Bronchial epithelial cell (primary cell): Measurements from ENCODE around the gene STXBP1. TPM values are rescaled to one million over a fixed set of nuclear protein-coding genes. Genes with fewer than 3 reads are reported as not detected.

Experiments used
- DNase-seq: peaks from one replicate; pipeline ENCODE4 v3.0.0-alpha.2; 2010; ENCODE audit warnings: low read depth
- FAIRE-seq: peaks from 2 replicates; lab custom pipeline; 2011; peaks lifted over from hg19 to GRCh38; lab: Jason Lieb, UNC
- H3K27me3 ChIP-seq: 2 replicates; pipeline ENCODE4 v1.5.1; 2011; ENCODE audit warnings: low read length; ENCODE audit not compliant: control insufficient read depth, insufficient read depth
- H3K36me3 ChIP-seq: 2 replicates; pipeline ENCODE4 v1.5.1; 2011; ENCODE audit warnings: low read length; ENCODE audit not compliant: control insufficient read depth, insufficient read depth
- H3K4me3 ChIP-seq: 2 replicates; pipeline ENCODE4 v1.5.1; 2011; ENCODE audit warnings: mild to moderate bottlenecking, low read depth, low read length, control low read depth
- total RNA-seq: library from RNA; depleted of rRNA; stranded (reverse); fragments of >200 nt; gene quantifications from 2 replicates; pipeline ENCODE4 v1.2.1, GENCODE V29; 2014
- TF ChIP-seq, protein P1 (sequence below): IDR thresholded peaks from 2 replicates; pipeline ENCODE4 v1.5.1; 2011; ENCODE audit warnings: mild to moderate bottlenecking, moderate library complexity, low read length, control low read depth, inconsistent platforms; ENCODE audit not compliant: insufficient read depth, severe bottlenecking

Gene STXBP1
- total RNA-seq, 1 donor from 2014 or later: 17.1 TPM

DNA sequence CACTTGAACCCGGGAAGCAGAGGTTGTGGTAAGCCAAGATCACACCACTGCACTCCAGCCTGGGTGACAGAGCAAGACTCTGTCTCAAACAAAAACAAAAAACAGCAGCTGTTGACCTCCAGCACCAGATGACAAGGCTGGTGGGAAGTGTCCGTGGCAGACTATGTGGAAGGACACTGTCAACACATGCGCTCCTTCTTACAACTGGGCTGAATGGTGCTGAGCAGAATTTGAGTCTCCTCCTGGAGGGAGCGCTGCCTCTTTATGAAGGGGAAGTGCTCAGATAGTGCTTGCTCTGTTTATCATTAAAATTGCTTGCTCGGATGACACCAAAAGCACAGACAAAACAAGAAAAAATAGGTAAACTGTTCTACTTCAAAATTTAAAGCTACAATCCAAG, 85.5 kb downstream of the STXBP1 start:
- H3K36me3 ChIP-seq: no peaks in the 10 kb centered on the region
- DNase-seq (no peak), FAIRE-seq (no peak)
- TF ChIP-seq, protein P1, sequence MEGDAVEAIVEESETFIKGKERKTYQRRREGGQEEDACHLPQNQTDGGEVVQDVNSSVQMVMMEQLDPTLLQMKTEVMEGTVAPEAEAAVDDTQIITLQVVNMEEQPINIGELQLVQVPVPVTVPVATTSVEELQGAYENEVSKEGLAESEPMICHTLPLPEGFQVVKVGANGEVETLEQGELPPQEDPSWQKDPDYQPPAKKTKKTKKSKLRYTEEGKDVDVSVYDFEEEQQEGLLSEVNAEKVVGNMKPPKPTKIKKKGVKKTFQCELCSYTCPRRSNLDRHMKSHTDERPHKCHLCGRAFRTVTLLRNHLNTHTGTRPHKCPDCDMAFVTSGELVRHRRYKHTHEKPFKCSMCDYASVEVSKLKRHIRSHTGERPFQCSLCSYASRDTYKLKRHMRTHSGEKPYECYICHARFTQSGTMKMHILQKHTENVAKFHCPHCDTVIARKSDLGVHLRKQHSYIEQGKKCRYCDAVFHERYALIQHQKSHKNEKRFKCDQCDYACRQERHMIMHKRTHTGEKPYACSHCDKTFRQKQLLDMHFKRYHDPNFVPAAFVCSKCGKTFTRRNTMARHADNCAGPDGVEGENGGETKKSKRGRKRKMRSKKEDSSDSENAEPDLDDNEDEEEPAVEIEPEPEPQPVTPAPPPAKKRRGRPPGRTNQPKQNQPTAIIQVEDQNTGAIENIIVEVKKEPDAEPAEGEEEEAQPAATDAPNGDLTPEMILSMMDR: no peak
- H3K27me3 ChIP-seq: no peaks in the 10 kb centered on the region
- H3K4me3 ChIP-seq: no peak overlapping the region

DNA sequence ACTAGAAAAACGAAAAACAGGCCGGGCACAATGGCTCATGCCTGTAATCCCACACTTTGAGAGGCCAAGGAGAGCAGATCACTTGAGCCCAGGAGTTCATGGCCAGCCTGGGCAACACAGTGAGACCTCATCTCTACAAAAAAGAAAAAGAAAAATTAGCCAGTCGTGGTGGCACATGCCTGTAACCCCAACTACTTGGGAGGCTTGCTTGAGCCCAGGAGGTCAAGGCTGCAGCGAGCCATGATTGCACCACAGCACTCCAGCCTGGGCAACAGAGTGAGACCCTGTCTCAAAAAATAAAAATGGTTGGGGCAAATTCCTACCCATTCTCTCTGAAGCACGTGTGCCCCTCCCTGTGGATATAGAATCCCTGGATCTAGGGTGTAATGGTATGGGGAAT, 86.3 kb downstream of the STXBP1 start:
- TF ChIP-seq, protein P1: no peak
- Histone ChIP-seq H3K27me3 (no peaks in the 10 kb centered on the region), H3K4me3 (no peak overlapping the region), H3K36me3 (no peaks in the 10 kb centered on the region)
- DNase-seq (no peak), FAIRE-seq (no peak)

DNA sequence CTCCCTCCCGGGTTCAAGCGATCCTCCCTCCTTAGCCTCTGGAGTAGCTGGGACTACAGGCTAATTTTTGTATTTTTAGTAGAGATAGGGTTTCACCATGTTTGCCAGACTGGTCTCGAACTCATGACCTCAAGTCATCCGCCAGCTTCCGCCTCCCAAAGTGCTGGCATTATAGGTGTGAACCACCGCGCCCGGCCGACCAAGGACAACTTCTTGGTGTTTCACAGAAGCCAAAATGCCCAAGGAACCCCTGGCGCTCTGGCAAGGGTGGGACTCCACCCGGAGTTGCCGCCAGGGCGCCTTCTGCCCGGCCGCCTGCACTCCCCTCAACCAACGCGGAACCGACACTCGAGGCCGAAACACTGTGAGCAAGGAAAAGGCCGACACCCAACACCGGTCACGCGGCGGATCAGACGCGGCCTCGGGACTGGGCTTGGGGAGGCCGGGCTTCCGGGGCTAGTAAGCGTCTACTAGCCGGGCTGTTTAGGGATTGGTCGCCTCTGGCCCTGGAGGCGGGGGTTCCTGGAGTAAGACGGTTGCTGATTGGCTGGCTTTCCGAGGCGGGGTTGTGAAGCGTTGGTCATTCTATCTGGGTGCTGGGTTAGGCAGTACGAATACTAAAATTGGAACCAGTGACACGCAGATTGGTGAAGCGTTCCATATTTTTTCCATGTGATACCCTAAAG, 87.1 kb downstream of the STXBP1 start:
- Histone ChIP-seq H3K27me3 (no peaks in the 10 kb centered on the region), H3K4me3 (peak overlapping the region; percentile 35), H3K36me3 (no peaks in the 10 kb centered on the region)
- FAIRE-seq (no peak), DNase-seq (peak; percentile 93)
- TF ChIP-seq, protein P1: peak; percentile 16

DNA sequence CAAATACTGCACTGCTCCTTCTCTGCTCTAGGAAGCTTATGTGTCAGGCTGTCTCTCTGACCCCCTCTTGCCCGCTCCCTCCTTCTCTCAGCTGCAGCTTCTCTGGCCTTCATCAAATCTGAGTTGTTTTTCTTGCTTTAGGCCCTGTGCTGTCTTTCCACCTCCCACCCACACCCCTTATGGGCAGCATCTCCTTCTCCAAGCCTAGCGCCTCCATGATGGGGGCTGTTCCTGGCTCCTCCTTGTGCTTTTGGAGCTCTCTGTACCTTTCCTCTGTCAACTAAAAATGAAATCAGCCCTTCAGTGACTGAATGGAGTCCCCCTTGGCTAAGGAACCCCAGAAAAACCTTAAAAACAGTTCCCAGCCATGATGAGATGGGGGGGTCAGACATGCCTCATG, 88.1 kb downstream of the STXBP1 start:
- TF ChIP-seq, protein P1: no peak
- DNase-seq: no peak
- Histone ChIP-seq H3K27me3 (no peaks in the 10 kb centered on the region), H3K36me3 (no peaks in the 10 kb centered on the region), H3K4me3 (no peak overlapping the region)
- FAIRE-seq: no peak

DNA sequence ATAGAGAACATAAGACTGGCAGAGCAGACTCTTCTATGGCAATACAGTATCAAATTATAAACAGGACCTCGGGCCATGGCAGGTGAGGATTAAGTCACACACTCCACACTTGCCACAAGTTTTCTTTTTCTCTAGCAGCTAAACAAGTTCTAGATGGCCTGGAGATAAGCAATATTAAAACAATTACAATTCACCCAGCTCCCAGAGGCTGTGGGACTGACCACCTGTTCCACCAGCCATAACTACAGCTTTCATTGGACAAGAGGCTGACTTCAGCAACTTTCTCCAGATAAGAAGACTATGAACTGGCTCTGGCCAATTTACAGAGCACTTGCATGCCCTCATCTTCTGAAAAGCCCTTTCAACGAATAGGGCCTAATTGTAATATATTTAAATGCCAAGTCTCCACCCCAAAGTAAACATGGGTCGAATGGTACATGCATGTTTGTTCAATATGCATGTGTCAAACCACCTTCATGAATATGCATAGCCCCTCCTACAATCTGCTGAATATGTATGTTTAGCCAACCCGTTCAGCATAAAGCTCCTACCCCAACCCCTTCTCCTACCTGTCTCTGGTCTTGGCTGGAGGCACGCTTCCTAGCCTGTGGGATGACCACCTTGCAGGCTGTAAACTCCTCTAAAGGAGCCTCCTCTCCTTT, 88.6 kb downstream of the STXBP1 start:
- no peaks in the 10 kb centered on the region for H3K36me3 ChIP-seq
- TF ChIP-seq, protein P1: no peak
- no peak overlapping the region for H3K4me3 ChIP-seq
- DNase-seq: no peak
- no peak for FAIRE-seq
- no peaks in the 10 kb centered on the region for H3K27me3 ChIP-seq
